IMR-90 (cell line): ENCODE measurements around the gene PDZRN3. TPM values are rescaled to one million over a fixed set of nuclear protein-coding genes. Genes with fewer than 3 reads are reported as not detected.

Experiments used
- ATAC-seq: fragments of 200-7000 bp; cut with Tn5 transposase; 2 replicates; pipeline ENCODE4 v1.9.1; 2020; ENCODE audit warnings: low read depth, mild to moderate bottlenecking, moderate library complexity
- BruUV-seq: library from RNA; stranded (reverse); fragments of 400-500 nt; replicated peaks from 2 replicates; lab custom pipeline; 2021; lab: Mats Ljungman, UMichigan
- CTCF ChIA-PET: fragments of 300-600 bp; formaldehyde crosslinking; extraction: SDS; loops from one replicate; lab custom pipeline; 2021; ENCODE audit warnings: antibody characterized with exemption; lab: Yijun Ruan, JAX
- POLR2A ChIA-PET: fragments of 300-600 bp; sonication (Branson Sonifier 250); formaldehyde crosslinking; loops from one replicate; lab custom pipeline; 2022; ENCODE audit warnings: antibody characterized with exemption; ENCODE audit not compliant: unreplicated experiment; lab: Charles Lee
- DNase-seq: peaks from one replicate; pipeline ENCODE4 v3.0.0; 2013
- H2AFZ ChIP-seq: replicated peaks from 2 replicates; pipeline ENCODE3; 2013; ENCODE audit warnings: low read length, mild to moderate bottlenecking; ENCODE audit not compliant: poor library complexity
- H2AK5ac ChIP-seq: 2 replicates; pipeline ENCODE4 v1.6.1; 2013; ENCODE audit warnings: low read depth, low read length, inconsistent platforms
- H2AK9ac ChIP-seq: replicated peaks from 2 replicates; pipeline ENCODE3; 2013; ENCODE audit warnings: mild to moderate bottlenecking, low read depth, low read length, moderate library complexity; ENCODE audit not compliant: poor library complexity
- H2BK120ac ChIP-seq: 2 replicates; pipeline ENCODE4 v1.6.1; 2013; ENCODE audit warnings: low read depth, low read length, inconsistent platforms
- H2BK15ac ChIP-seq: 3 replicates; pipeline ENCODE4 v1.6.1; 2013; ENCODE audit warnings: low read depth, low read length, inconsistent platforms
- H2BK20ac ChIP-seq: 2 replicates; pipeline ENCODE4 v1.6.1; 2013; ENCODE audit warnings: low read depth, mild to moderate bottlenecking, inconsistent platforms, low read length, moderate library complexity
- H2BK5ac ChIP-seq: 2 replicates; pipeline ENCODE4 v1.6.1; 2013; ENCODE audit warnings: mild to moderate bottlenecking, low read depth, low read length, inconsistent platforms; ENCODE audit not compliant: poor library complexity, severe bottlenecking
- H3K14ac ChIP-seq: replicated peaks from 2 replicates; pipeline ENCODE4 v1.6.1; 2013; ENCODE audit warnings: low read depth, low read length, inconsistent platforms
- H3K18ac ChIP-seq: 2 replicates; pipeline ENCODE4 v1.6.1; 2013; ENCODE audit warnings: low read depth, low read length, control low read depth
- H3K23ac ChIP-seq: 2 replicates; pipeline ENCODE4 v1.6.1; 2013; ENCODE audit warnings: low read depth, low read length, inconsistent platforms
- H3K27ac ChIP-seq: 2 replicates; pipeline ENCODE4 v1.5.1; 2013; ENCODE audit warnings: mild to moderate bottlenecking, control low read depth, low read length; ENCODE audit not compliant: insufficient read depth
- H3K27me3 ChIP-seq: 2 replicates; pipeline ENCODE4 v1.6.1; 2013; ENCODE audit warnings: low read length; ENCODE audit not compliant: control insufficient read depth, insufficient read depth
- H3K36me3 ChIP-seq: 2 replicates; pipeline ENCODE4 v1.6.1; 2013; ENCODE audit warnings: low read length, mixed read lengths; ENCODE audit not compliant: control insufficient read depth, insufficient read depth
- H3K4ac ChIP-seq: 2 replicates; pipeline ENCODE4 v1.6.1; 2013; ENCODE audit warnings: low read depth, low read length, inconsistent platforms
- H3K4me1 ChIP-seq: 2 replicates; pipeline ENCODE4 v1.6.1; 2013; ENCODE audit warnings: low read length, mixed read lengths; ENCODE audit not compliant: control insufficient read depth, insufficient read depth
- H3K4me2 ChIP-seq: 2 replicates; pipeline ENCODE4 v1.6.1; 2013; ENCODE audit warnings: low read depth, mild to moderate bottlenecking, control low read depth, low read length, moderate library complexity
- H3K4me3 ChIP-seq: 2 replicates; pipeline ENCODE4 v1.5.1; 2013; ENCODE audit warnings: low read depth, mild to moderate bottlenecking, control low read depth, low read length, moderate library complexity; ENCODE audit not compliant: insufficient read depth
- H3K56ac ChIP-seq: 2 replicates; pipeline ENCODE4 v1.6.1; 2013; ENCODE audit warnings: low read length, inconsistent platforms; ENCODE audit not compliant: insufficient read depth; ENCODE audit errors: extremely low read depth
- H3K79me1 ChIP-seq, 2 experiments: 2 replicates each; pipeline ENCODE4 v1.6.1; 2013; ENCODE audit warnings: low read length in 2 of 2, inconsistent platforms in 1 of 2, low read depth in 1 of 2
- H3K9ac ChIP-seq: 2 replicates; pipeline ENCODE4 v1.6.1; 2013; ENCODE audit warnings: low read depth, low read length, control low read depth
- H3K9me1 ChIP-seq: 2 replicates; pipeline ENCODE4 v1.6.1; 2013; ENCODE audit warnings: low read length, inconsistent platforms; ENCODE audit not compliant: insufficient read depth
- H3K9me3 ChIP-seq: 2 replicates; pipeline ENCODE4 v1.6.1; 2013; ENCODE audit warnings: low read length; ENCODE audit not compliant: control insufficient read depth, insufficient read depth
- H4K20me1 ChIP-seq: 2 replicates; pipeline ENCODE4 v1.6.1; 2013; ENCODE audit warnings: low read length, inconsistent platforms; ENCODE audit not compliant: insufficient read depth
- H4K5ac ChIP-seq: 2 replicates; pipeline ENCODE4 v1.6.1; 2013; ENCODE audit warnings: mild to moderate bottlenecking, low read depth, low read length, control low read depth
- H4K8ac ChIP-seq, 2 experiments: 2 replicates each; pipeline ENCODE4 v1.6.1; 2013; ENCODE audit warnings: low read depth in 2 of 2, low read length in 2 of 2, control low read depth in 1 of 2, inconsistent platforms in 1 of 2
- H4K91ac ChIP-seq: 2 replicates; pipeline ENCODE4 v1.6.1; 2013; ENCODE audit warnings: low read depth, low read length, inconsistent platforms; ENCODE audit not compliant: insufficient read depth
- CHD1 ChIP-seq: IDR thresholded peaks from 2 replicates; pipeline ENCODE4 v1.6.1; 2012; ENCODE audit warnings: low read depth, low read length, improper control_type of control experiment
- FOS ChIP-seq: fragments of 150-350 bp; IDR thresholded peaks from 2 replicates; pipeline ENCODE4 v1.6.1; 2016; ENCODE audit warnings: low read depth, low read length
- MAFK ChIP-seq: IDR thresholded peaks from 2 replicates; pipeline ENCODE4 v1.6.1; 2012; ENCODE audit warnings: low read depth, low read length, improper control_type of control experiment
- NFE2L2 ChIP-seq: fragments of 150-350 bp; IDR thresholded peaks from 2 replicates; pipeline ENCODE4 v1.6.1; 2016; ENCODE audit warnings: low read depth, mild to moderate bottlenecking, low read length
- POLR2A ChIP-seq: IDR thresholded peaks from 2 replicates; pipeline ENCODE4 v1.6.1; 2012; ENCODE audit warnings: mild to moderate bottlenecking, low read depth, low read length
- RAD21 ChIP-seq: IDR thresholded peaks from 2 replicates; pipeline ENCODE4 v1.6.1; 2012; ENCODE audit warnings: low read length, improper control_type of control experiment
- RCOR1 ChIP-seq: IDR thresholded peaks from 2 replicates; pipeline ENCODE4 v1.6.1; 2012; ENCODE audit warnings: mild to moderate bottlenecking, low read length, improper control_type of control experiment; ENCODE audit not compliant: insufficient replicate concordance
- RFX5 ChIP-seq: IDR thresholded peaks from 2 replicates; pipeline ENCODE4 v1.8.0; 2012; ENCODE audit warnings: low read depth, mild to moderate bottlenecking, low read length, moderate library complexity
- WGBS, 2 experiments: methylation state at CpG; one replicate each; pipeline versions ENCODE4 v1.1.5 to v1.1.7; 2013; ENCODE audit warnings: missing lambda C conversion rate in 2 of 2; ENCODE audit not compliant: insufficient read length in 1 of 2; ENCODE audit errors: extremely low coverage in 2 of 2; 5-methylcytosine and 5-hydroxymethylcytosine counted together
- dilution Hi-C: fragments of 300-500 bp; cut with HindIII; formaldehyde crosslinking; loops from one replicate; pipeline ENCODE4 v1.14.3; 2018; ENCODE audit warnings: low sequenced_read_pairs; ENCODE audit not compliant: unreplicated experiment
- in situ Hi-C: fragments of 300-500 bp; cut with MboI; formaldehyde crosslinking; loops from 3 replicates; pipeline ENCODE4 v1.14.3; 2019; ENCODE audit warnings: low sequenced_read_pairs, inconsistent platforms, mixed read lengths
- intact Hi-C: fragments of 100-400 bp; cut with micrococcal nuclease; formaldehyde crosslinking; loops from 2 replicates; pipeline ENCODE4 v1.10.0; 2022
- polyA plus RNA-seq, 3 experiments: library from polyadenylated mRNA; depleted of rRNA; stranded (reverse); fragments of >200 nt; gene quantifications; 2 replicates each; pipeline ENCODE4 v1.2.3, GENCODE V29; 2012; ENCODE audit warnings: low replicate concordance in 1 of 3
- total RNA-seq: library from RNA; depleted of rRNA; stranded (reverse); fragments of >200 nt; gene quantifications from 2 replicates; pipeline ENCODE4 v1.2.3, GENCODE V29; 2012
- TF ChIP-seq, protein P1 (sequence below): conservative IDR thresholded peaks from 2 replicates; pipeline ENCODE4 v1.5.1; 2012; ENCODE audit warnings: mild to moderate bottlenecking, low read depth, low read length, improper control_type of control experiment

PDZRN3 gene
- total and polyA plus RNA-seq, 2 of the 4 experiments (the other 2 are of a cell fraction) = 9.4 to 17.0 TPM

DNA sequence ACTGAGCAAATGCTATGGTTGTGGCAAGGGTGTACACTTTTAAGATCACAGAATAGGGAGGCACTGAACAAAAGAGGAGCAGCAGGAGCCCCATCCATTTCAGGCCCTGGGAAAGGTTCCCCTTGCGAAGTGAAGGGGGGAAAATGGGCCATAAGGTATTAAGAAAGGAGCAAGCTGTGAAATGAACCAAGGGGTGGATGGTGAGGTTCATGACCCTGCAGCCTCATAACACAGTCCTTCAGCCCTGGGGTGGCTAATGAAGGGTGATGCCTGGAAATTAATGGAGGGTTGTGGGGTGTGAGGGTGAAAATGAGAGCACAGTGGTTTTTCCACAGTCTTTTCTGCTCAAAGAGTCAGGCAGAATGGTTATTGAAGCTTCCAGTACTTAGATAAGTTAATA, 150.1 kb downstream of the PDZRN3 start:
- Histone ChIP-seq H4K8ac (no peak overlapping the region), H3K23ac (no peak overlapping the region), H3K9me1 (no peaks in the 10 kb centered on the region), H2AFZ (no peak overlapping the region), H4K91ac (no peak overlapping the region), H3K56ac (no peak overlapping the region), H2BK20ac (no peak overlapping the region), H2AK9ac (no peak overlapping the region), H3K27ac (no peak overlapping the region), H2BK120ac (no peak overlapping the region), H3K4me1 (peaks cover 3% of the 10 kb centered on the region; the same call in 1 of the 2 replicates), H3K9ac (no peak overlapping the region), H2AK5ac (no peak overlapping the region), H4K20me1 (peaks cover 4% of the 10 kb centered on the region; the same call in 1 of the 2 replicates), H4K5ac (no peak overlapping the region), H2BK15ac (no peak overlapping the region), H3K4me3 (no peak overlapping the region), H3K27me3 (no peaks in the 10 kb centered on the region), H3K14ac (no peak overlapping the region), H3K18ac (no peak overlapping the region), H3K4ac (no peak overlapping the region), H3K4me2 (no peak overlapping the region), H3K79me1 (no peaks in the 10 kb centered on the region; a peak in 1 of 4 replicates), H3K36me3 (no peaks in the 10 kb centered on the region), H3K9me3 (no peaks in the 10 kb centered on the region), H2BK5ac (no peak overlapping the region)
- dilution Hi-C loops (no loop called here), intact Hi-C loops (no loop called here), in situ Hi-C loops (no loop called here)
- ChIA-PET CTCF (interaction anchor here (0.6 kb wide), 1 partner anchor 1609 kb away, joined by 3 read pairs; no protein-coding TSS in a partner anchor), POLR2A (no interaction called here)
- no TSS peak for BruUV-seq
- 83% methylated on average over 1 of the region's 1 CpG; no CpG with 5 or more reads in 1 of the 2 experiments for WGBS, 2 experiments
- DNase-seq (no peak), ATAC-seq (no peak)
- TF ChIP-seq RAD21 (no peak), RFX5 (no peak), MAFK (no peak), CHD1 (no peak), FOS (no peak), NFE2L2 (no peak), RCOR1 (no peak), POLR2A (no peak)
- TF ChIP-seq, protein P1, sequence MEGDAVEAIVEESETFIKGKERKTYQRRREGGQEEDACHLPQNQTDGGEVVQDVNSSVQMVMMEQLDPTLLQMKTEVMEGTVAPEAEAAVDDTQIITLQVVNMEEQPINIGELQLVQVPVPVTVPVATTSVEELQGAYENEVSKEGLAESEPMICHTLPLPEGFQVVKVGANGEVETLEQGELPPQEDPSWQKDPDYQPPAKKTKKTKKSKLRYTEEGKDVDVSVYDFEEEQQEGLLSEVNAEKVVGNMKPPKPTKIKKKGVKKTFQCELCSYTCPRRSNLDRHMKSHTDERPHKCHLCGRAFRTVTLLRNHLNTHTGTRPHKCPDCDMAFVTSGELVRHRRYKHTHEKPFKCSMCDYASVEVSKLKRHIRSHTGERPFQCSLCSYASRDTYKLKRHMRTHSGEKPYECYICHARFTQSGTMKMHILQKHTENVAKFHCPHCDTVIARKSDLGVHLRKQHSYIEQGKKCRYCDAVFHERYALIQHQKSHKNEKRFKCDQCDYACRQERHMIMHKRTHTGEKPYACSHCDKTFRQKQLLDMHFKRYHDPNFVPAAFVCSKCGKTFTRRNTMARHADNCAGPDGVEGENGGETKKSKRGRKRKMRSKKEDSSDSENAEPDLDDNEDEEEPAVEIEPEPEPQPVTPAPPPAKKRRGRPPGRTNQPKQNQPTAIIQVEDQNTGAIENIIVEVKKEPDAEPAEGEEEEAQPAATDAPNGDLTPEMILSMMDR = no peak
